HG02973 (cell line): ENCODE data around the gene GPR148.
"Not testable (repeated sequence)": the region's sequence is repeated elsewhere in the genome, so short reads cannot be mapped to it uniquely, and the experiment has no call there.

Experiments
- ATAC-seq: cut with Tn5 transposase; IDR thresholded peaks from one replicate; pipeline ENCODE4 v1.9.1; 2021; ENCODE audit warnings: moderate library complexity; ENCODE audit not compliant: unreplicated experiment

The GPR148 gene, protein sequence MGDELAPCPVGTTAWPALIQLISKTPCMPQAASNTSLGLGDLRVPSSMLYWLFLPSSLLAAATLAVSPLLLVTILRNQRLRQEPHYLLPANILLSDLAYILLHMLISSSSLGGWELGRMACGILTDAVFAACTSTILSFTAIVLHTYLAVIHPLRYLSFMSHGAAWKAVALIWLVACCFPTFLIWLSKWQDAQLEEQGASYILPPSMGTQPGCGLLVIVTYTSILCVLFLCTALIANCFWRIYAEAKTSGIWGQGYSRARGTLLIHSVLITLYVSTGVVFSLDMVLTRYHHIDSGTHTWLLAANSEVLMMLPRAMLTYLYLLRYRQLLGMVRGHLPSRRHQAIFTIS

DNA sequence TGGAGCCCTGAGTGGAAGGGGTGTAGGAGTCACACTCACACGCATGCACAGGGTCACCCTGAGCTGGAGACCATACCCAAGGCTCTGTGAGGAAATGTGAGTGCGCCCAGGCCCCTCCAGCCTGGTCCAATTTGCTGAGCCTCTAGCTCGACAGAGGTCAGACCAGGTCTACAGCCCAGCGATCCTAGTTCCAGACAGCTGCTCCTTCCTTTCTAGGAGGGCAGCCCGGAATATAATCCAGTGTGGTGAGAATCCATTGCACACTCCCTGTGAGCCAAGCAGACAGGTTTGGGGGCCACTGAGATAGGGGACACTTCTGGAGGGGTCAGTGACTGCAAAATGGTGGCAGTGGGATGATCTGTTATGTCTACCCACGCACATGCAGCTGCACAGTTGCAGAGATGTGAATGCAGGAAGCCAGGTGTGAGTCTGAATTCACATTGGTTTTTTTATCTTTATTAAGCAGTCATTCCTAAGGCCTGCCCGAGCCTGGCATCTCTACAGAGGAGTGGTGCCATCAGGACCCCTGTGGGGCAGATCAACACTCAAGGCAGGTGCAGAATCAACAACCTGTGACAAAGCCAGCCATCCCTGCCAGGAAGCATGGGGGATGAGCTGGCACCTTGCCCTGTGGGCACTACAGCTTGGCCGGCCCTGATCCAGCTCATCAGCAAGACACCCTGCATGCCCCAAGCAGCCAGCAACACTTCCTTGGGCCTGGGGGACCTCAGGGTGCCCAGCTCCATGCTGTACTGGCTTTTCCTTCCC is at the start of gene GPR148:
Gene GPR148 (plus strand): TSS at position 522 of the 768 bp plus-strand sequence. CDS start 82 bp downstream, at position 604.
- ATAC-seq: no peak

DNA sequence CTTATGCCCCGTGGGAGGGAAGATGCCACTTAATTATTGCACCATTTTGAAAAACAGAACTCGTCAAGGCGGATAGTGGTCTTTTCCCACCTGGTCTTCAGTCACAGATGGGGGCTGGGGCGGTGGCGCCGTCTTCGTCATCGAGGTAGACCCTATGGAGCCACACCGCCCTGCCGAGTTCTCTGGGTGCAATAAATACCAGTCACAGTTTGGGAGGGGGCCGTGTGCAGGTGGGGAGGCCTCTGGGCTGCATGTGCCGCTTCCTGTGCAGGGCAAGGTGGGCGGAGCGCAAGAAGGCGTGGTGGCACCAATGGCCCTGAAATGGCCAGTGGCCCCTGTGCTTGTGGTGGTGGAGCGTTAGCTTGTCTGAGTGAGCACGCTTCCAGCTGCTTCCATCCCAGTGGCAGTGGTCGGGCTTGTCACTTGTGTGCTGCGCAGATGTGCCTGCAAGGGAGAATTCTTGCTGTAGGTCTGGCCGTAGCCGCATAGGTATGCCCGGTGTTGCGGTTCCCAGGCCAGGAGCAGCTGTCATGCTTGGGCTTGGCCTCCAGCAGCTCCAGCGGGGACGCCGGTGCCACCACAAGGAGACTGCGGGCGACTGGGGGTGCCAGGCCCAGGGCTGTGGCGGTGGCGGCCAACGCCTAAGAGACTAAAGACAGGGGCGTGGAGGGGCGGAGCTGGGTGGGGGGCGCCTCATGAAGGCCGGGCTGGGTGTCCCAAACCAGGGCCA is 36.7 kb upstream of the GPR148 start:
- peak; percentile 10 for ATAC-seq

- not testable (repeated sequence) for ATAC-seq
Measured at GRCh38 chr2:130693474-130693873, 35.4 kb upstream of the GPR148 start.

DNA sequence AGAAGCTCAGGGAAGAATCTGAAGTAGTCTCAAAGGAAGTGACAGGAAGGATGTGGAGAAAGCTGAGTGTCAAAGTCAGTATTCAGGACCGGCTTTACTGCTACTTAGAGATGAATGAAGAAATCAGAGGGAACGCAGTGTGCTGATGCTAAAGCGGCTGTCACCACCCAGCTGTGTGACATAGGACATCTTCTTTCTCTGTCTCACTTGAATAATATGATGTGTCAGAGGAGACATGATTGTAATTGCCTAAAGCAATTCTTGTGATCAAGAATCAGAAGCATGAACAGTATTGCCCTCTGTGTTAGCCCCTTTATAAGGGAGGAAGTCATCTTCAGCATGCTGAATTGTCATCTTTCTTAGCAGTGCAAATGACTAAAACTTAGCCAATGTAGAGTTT is 25.6 kb upstream of the GPR148 start:
- ATAC-seq: not testable (repeated sequence)

- ATAC-seq: not testable (repeated sequence)
Measured at GRCh38 chr2:130714795-130715194, 14.1 kb upstream of the GPR148 start.

DNA sequence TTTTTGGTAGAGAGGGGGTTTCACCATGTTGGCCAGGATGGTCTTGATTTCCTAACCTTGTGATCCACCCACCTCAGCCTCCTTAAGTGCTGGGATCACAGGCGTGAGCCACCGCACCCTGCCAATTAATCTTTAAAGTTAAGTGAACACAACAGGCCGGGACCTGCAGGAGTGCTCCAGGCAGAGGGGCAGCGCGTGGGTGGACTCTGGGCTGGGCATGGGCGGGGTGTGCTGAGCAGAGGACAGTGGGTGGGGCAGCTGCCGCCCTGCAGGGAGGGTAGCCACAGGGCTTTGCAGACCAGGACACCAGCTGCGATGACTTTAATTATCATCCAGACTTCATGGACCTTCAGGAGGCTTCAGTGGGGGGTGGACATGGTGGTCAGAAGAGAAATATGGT is 8.8 kb upstream of the GPR148 start:
- ATAC-seq: no peak

DNA sequence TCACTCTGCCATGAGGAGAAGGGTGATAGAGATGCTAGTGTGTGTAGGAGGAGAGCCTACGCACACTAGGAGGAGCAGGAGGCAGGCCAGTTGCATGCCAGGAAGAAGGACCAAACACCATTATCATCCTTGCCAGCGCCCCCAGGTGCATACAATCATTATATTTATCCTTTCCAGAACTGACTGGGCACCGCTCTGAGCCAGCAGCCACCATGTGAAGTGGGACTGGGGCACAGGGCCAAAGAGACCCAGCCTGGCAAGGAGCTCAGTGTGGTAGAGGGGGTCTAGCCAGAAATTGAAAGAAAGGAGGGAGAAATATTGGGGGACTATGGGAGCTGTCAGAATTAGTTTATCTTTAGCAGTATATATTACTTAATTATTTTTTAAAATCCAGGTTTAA is 8.3 kb upstream of the GPR148 start:
- ATAC-seq: no peak

GRCh38 chr2:130724455-130724854 is 4.4 kb upstream of the GPR148 start:
- ATAC-seq: no peak

- ATAC-seq: no peak
Measured at GRCh38 chr2:130726614-130727180, 2.2 kb upstream of the GPR148 start.

DNA sequence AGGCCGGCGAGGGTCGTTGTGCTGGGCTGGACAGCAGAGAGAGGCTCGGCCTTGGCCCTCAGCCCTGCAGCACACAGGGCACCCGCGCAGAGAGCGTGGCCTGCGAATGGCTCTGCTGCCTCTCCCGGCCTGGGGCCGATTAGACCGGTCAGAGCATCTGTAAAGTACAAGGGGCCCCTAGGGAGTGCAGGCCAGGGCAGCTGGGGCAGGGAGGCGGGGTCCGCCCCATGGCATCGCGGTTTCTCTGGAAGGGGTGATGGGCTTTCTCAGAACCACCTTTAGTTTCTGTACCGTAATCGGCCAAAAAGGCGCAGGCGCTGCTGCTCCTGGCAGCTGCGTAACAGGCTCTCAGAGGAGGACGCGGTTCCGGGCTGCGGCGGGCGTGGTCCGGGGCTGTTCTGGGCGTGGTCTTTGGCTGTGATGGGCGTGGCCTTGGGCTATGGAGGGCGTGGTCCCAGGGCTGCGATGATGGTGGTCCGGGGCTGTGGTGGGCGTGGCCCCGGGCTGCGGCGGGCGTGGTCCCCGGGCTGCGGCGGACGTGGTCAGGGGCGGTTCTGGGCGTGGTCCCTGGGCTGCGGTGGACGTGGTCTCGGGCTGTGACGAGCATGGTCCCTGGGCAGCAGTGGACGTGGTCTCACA is 1.5 kb upstream of the GPR148 start:
- peak; percentile 96 for ATAC-seq

DNA sequence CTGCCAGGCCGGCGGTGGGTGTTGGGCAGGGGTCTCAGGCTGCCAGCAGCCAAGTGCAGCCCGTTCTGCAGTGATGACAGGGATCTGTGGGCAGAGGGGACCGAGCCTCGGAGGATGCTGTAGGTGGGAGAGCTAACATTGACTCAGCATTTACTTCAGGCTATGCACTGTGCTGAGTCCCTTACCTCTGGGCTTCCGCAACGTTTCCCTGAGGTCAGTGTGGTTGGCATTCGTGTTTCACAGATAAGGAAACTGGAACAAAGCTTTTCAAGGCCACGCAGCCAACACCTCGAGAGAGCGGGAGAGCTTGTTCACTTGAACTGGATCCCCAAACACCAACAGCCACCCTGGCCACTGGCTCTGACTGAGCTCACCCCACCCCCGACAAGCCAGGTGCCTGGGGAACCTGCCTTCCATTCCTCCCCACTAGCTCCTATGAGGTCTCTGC is 839 bp upstream of the GPR148 start:
- ATAC-seq: peak; percentile 13

DNA sequence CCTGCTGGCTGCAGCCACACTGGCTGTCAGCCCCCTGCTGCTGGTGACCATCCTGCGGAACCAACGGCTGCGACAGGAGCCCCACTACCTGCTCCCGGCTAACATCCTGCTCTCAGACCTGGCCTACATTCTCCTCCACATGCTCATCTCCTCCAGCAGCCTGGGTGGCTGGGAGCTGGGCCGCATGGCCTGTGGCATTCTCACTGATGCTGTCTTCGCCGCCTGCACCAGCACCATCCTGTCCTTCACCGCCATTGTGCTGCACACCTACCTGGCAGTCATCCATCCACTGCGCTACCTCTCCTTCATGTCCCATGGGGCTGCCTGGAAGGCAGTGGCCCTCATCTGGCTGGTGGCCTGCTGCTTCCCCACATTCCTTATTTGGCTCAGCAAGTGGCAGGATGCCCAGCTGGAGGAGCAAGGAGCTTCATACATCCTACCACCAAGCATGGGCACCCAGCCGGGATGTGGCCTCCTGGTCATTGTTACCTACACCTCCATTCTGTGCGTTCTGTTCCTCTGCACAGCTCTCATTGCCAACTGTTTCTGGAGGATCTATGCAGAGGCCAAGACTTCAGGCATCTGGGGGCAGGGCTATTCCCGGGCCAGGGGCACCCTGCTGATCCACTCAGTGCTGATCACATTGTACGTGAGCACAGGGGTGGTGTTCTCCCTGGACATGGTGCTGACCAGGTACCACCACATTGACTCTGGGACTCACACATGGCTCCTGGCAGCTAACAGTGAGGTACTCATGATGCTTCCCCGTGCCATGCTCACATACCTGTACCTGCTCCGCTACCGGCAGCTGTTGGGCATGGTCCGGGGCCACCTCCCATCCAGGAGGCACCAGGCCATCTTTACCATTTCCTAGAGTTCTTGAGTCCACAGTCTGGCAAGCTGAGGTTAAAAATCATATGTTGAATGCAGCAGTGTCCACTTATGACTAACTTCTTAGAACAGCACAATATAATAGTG is 741 bp downstream of the GPR148 start:
- no peak for ATAC-seq

DNA sequence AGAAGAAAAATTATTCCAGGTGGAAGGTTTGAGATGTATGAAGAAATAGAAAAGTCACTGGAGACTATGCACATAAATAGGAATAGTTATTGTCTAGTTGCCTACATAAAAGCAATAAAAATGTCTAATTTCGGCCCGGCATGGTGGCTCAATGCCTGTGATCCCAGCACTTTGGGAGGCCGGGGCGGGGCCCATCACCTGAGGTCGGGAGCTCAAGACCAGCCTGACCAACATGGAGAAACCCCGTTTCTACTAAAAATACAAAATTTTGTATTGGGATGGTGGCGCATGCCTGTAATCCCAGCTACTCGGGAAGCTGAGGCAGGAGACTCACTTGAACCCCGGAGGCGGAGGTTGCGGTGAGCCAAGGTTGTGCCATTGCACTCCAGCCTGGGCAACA is 3.4 kb downstream of the GPR148 start:
- ATAC-seq: not testable (repeated sequence)

GRCh38 chr2:130735200-130735599 is 6.3 kb downstream of the GPR148 start:
- ATAC-seq: no peak

GRCh38 chr2:130736487-130736886 is 7.6 kb downstream of the GPR148 start:
- ATAC-seq: no peak

GRCh38 chr2:130737592-130737991 is 8.7 kb downstream of the GPR148 start:
- no peak for ATAC-seq

GRCh38 chr2:130740671-130741070 is 11.8 kb downstream of the GPR148 start:
- ATAC-seq: no peak

DNA sequence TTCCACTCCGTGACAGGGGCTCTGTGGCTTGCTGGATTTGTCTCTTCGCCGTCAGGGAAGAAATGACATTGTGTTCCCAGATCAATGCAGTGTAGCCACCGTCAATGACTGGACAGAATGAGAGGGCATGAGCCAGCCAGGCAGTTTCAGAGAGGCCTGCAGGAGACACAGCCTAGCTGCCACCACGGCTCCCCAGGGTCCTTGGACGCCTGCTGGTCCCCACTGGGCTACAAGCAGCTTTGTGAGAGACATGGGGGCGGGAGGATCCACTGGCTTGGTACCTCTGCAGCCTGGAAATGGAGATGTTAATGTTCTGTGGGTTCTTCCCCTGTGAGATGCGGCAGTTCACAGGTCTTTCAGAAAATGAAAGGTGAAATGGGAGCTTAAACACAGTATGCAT is 14.4 kb downstream of the GPR148 start:
- no peak for ATAC-seq

DNA sequence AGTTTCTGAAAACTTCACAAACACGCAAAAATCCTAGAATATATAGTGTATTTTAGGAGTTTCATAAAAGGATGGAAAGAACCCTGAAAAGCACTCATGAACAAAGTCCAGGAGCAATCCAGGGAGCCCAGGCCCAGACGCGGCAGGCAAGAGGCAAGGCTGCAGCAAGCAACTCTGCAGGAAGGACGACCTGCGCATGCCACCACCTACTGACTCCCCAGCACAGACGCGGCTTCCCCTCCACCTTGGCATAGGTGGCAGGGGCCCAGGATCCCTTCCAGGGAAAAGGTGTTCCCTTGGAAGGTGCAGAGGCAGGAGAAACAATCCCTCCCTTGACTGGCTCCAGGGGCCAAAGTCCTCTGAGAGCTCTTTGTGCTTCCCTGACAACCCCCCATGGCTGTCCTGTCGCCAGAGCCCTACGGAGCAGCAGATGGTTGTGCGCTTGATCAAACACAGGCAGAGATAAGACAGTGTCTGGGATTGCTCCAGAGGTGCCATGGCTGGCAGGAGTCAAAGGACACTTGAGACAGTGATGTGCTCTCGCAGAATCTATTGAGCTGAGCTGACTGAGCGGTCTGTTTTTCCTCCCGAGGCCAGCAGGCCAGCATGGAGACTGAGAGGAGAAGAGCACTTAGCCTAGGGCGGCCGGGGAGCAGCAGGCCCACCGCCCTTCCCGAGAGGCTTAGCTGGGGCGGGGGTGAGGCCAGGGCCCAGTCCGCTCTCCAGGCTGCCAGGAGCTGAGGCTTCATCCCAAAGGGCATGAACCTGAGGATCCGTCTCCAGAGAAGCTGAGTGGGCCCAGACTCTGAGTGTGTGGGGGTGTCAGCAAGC is 15.6 kb downstream of the GPR148 start:
- ATAC-seq: no peak
